ENCODE measurements around the gene METTL26. TPM values are rescaled to one million over a fixed set of nuclear protein-coding genes. Genes with fewer than 3 reads are reported as not detected.

The METTL26 gene
- total RNA-seq, 2 donors from 2014 or later = 43.7 to 102 TPM

DNA sequence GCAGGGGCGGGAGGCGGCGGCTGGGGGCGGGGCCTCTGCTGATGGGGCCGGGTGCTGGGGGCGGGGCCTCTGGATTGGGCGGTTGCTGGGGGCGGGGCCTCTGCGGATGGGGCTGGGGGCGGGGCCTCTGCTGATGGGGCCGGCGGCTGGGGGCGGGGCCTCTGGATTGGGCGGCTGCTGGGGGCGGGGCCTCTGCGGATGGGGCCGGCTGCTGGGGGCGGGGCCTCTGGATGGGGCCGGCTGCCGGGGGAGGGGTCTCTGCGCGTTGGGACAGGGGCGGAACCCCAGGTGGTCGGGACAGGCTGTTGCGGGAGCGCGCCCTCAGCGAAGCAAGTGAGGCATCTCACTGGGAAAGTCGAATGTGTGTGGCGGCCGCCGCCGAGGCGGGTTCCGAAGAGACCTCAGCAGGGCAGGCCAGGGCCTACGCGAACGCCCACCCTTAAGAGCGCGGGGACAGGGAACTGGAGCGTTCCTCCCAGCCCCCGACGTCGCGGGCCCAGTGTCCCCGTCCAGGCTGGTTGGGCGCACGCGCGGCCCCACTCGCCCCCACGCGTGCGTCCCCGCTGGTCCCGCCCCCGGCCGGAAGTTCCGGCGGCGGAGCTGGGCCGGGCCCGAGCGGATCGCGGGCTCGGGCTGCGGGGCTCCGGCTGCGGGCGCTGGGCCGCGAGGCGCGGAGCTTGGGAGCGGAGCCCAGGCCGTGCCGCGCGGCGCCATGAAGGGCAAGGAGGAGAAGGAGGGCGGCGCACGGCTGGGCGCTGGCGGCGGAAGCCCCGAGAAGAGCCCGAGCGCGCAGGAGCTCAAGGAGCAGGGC, 43.9 kb upstream of the METTL26 start, which contains the start of gene STUB1:
Gene STUB1, plus strand, starts transcription at position 597 of the 811 bp plus-strand sequence. Its CDS starts 116 bp downstream, at position 713.
- intact Hi-C loops (cut with DNase I) = no loop called here
- H3K9me3 ChIP-seq = no peaks in the 10 kb centered on the region
- H3K9ac ChIP-seq (ENCODE audit: low read depth in 2 of 2, low read length in 2 of 2) = peak within 1 kb of the TSS; percentile 77 to 85
- H3K4me1 ChIP-seq = peaks cover 41% of the 10 kb centered on the region
- peak; percentile 90 for DNase-seq
- peak within 1 kb of the TSS; percentile 90 for H3K27ac ChIP-seq
- no peaks in the 10 kb centered on the region for H3K27me3 ChIP-seq
- peak within 1 kb of the TSS; percentile 71 for H3K4me3 ChIP-seq
- H3K36me3 ChIP-seq = peaks cover 6% of the 10 kb centered on the region
- TF ChIP-seq, protein P1, sequence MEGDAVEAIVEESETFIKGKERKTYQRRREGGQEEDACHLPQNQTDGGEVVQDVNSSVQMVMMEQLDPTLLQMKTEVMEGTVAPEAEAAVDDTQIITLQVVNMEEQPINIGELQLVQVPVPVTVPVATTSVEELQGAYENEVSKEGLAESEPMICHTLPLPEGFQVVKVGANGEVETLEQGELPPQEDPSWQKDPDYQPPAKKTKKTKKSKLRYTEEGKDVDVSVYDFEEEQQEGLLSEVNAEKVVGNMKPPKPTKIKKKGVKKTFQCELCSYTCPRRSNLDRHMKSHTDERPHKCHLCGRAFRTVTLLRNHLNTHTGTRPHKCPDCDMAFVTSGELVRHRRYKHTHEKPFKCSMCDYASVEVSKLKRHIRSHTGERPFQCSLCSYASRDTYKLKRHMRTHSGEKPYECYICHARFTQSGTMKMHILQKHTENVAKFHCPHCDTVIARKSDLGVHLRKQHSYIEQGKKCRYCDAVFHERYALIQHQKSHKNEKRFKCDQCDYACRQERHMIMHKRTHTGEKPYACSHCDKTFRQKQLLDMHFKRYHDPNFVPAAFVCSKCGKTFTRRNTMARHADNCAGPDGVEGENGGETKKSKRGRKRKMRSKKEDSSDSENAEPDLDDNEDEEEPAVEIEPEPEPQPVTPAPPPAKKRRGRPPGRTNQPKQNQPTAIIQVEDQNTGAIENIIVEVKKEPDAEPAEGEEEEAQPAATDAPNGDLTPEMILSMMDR (IDR thresholded peaks at IDR 0.05) = no peak

DNA sequence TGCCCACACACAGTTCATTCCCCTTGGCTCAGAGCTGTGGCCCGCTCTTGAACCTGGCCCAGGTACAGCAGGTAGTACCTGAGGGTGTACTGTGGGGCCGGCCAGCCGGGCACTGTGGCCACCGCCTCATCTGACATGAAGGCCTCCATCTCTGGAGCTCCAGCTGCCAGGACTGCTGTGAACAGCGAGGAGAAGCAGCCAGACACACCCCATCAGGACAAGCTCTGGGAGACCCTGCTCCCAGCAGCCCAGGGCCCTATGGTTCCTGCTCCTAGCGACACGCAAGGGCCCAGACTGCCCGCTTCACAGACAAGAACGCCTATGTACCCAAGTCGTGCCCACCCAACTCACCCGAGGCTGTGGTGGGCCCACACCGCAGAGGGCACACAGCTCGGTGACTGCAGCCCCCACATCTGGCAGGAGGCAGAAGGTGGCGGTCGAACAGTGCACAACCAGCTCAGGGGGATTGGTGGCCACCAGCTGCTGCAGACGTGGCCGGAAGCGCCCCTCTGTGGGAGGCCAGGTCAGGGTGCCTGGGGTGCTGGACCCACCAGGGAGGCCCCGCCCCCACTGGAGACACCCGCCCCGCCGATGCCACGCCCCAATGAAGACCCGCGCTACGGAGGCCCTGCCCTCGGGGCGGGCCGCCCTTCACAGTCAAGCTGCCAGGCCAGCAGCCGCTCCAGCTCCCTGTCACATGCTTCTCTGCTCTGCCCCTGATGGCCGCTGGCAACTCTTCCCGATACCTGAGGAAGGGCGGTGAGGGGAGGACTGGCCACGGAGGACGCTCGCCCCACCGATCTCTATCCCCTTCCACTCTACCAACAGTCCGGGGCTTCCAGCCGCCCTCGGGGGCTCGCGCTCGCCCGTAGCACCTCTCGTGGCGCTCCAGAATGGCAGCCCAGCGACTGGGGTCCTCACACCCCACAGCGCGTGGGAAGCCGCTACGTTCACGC, 43.0 kb upstream of the METTL26 start:
- H3K9me3 ChIP-seq = no peaks in the 10 kb centered on the region
- peak overlapping the region; percentile 58 to 62 for H3K9ac ChIP-seq (ENCODE audit: low read depth in 2 of 2, low read length in 2 of 2)
- TF ChIP-seq, protein P1 (IDR thresholded peaks at IDR 0.05) = no peak
- peak overlapping the region; percentile 57 for H3K27ac ChIP-seq
- peak overlapping the region; percentile 35 for H3K4me3 ChIP-seq
- peaks cover 40% of the 10 kb centered on the region for H3K4me1 ChIP-seq
- H3K27me3 ChIP-seq = no peaks in the 10 kb centered on the region
- intact Hi-C loops (cut with DNase I) = no loop called here
- peaks cover 6% of the 10 kb centered on the region for H3K36me3 ChIP-seq
- DNase-seq = peak; percentile 80

DNA sequence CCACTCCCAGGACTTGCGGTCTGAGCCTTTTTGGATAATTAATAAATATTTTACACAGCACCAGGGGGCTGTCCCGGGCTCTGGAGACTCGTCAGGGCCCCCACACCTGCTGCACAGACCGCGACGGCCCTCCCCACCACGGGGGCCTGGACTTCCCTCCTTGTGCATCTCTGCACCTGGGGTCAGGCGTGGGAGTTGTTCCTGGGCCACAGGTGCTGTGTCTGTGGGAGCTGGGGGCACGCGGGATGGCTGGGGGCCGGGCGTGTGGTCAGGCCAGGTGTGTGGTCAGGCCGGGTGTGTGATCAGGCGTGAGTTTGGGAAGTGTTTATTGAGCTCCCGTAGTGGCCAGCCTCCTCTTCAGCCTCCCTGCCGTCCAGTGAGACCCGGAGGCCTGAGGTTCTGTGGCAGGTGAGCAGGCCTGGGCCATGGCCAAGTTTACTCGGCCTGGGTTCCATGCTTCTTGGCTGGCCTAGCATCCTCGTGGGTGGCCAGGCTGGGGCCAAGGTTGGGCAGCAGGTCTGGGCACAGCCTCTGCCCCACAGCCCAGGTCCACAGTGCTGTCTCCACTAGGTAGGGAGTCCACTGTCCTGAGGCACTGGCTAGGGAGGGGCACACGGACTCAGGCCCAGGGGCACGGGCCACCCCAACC, 42.2 kb upstream of the METTL26 start:
- TF ChIP-seq, protein P1 (IDR thresholded peaks at IDR 0.05) = no peak
- DNase-seq = no peak
- Histone ChIP-seq H3K9ac (ENCODE audit: low read depth in 2 of 2, low read length in 2 of 2) (no peak overlapping the region), H3K36me3 (peaks cover 6% of the 10 kb centered on the region), H3K27ac (no peak overlapping the region), H3K4me1 (peaks cover 37% of the 10 kb centered on the region), H3K27me3 (no peaks in the 10 kb centered on the region), H3K4me3 (no peak overlapping the region), H3K9me3 (no peaks in the 10 kb centered on the region)
- intact Hi-C loops (cut with DNase I) = no loop called here

DNA sequence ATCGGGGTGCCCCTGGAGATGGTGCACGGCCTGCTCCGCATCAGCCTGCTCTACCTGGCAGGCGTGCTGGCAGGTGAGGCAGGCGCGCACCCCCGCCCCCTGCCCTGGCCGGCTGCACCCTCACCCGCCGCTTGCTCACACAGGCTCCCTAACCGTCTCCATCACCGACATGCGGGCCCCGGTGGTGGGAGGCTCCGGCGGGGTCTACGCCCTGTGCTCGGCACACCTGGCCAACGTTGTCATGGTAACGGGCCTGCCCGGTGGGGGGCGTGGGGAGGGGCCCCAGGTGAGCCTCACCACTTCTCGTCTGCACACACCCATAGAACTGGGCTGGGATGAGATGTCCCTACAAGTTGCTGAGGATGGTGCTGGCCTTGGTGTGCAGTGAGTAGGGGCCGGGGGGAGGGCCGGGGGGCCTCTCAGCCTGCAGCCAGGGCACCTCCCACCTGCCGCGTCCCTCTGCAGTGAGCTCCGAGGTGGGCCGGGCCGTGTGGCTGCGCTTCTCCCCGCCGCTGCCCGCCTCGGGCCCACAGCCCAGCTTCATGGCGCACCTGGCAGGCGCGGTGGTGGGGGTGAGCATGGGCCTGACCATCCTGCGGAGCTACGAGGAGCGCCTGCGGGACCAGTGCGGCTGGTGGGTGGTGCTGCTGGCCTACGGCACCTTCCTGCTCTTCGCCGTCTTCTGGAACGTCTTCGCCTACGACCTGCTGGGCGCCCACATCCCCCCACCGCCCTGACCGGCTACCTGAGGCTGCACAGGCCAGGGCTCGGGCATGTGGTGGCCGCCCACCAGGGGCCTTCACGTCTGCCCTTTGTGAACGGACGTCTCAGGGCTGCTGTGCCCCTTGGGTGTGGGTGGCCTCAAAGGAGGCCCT, 41.4 kb upstream of the METTL26 start:
- peak overlapping the region in 1 of 2 donors; percentile 19 for H3K9ac ChIP-seq (ENCODE audit: low read depth in 2 of 2, low read length in 2 of 2)

More for the DNA sequence above, 41.4 kb upstream of the METTL26 start:
- TF ChIP-seq, protein P1 (IDR thresholded peaks at IDR 0.05) = no peak
- Histone ChIP-seq H3K4me1 (peaks cover 34% of the 10 kb centered on the region), H3K27ac (no peak overlapping the region), H3K27me3 (no peaks in the 10 kb centered on the region), H3K36me3 (peaks cover 9% of the 10 kb centered on the region), H3K9me3 (no peaks in the 10 kb centered on the region), H3K4me3 (no peak overlapping the region)
- no peak for DNase-seq
- intact Hi-C loops (cut with DNase I) = no loop called here

Data from colonic mucosa (tissue), 4 donors.